ENCODE data around the gene PLA2G6.

GRCh38 chr22:38125038-38125610, 56.5 kb downstream of the PLA2G6 start:
- TF ChIP-seq, protein P1, sequence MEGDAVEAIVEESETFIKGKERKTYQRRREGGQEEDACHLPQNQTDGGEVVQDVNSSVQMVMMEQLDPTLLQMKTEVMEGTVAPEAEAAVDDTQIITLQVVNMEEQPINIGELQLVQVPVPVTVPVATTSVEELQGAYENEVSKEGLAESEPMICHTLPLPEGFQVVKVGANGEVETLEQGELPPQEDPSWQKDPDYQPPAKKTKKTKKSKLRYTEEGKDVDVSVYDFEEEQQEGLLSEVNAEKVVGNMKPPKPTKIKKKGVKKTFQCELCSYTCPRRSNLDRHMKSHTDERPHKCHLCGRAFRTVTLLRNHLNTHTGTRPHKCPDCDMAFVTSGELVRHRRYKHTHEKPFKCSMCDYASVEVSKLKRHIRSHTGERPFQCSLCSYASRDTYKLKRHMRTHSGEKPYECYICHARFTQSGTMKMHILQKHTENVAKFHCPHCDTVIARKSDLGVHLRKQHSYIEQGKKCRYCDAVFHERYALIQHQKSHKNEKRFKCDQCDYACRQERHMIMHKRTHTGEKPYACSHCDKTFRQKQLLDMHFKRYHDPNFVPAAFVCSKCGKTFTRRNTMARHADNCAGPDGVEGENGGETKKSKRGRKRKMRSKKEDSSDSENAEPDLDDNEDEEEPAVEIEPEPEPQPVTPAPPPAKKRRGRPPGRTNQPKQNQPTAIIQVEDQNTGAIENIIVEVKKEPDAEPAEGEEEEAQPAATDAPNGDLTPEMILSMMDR (conservative IDR thresholded peaks at IDR 0.05; ENCODE audit: low read depth, low read length), result no peak
- TF ChIP-seq RFX5 (IDR thresholded peaks at IDR 0.05; ENCODE audit: low read depth, low read length), result no peak
- TF ChIP-seq BHLHE40 (IDR thresholded peaks at IDR 0.05; ENCODE audit: low read depth, low read length), result no peak
- no peak for TF ChIP-seq POLR2A (IDR thresholded peaks at IDR 0.05; ENCODE audit: low read depth, low read length)
- TF ChIP-seq MAFK (IDR thresholded peaks at IDR 0.05; ENCODE audit: low read depth, low read length), result no peak
- no peak for TF ChIP-seq CEBPB (IDR thresholded peaks at IDR 0.05; ENCODE audit: low read depth, low read length)
- TF ChIP-seq ELK1 (IDR thresholded peaks at IDR 0.05; ENCODE audit: borderline replicate concordance, low read depth, low read length), result no peak
- TF ChIP-seq MAZ (IDR thresholded peaks at IDR 0.05; ENCODE audit: borderline replicate concordance, low read depth, low read length), result no peak
- TF ChIP-seq MXI1 (IDR thresholded peaks at IDR 0.05; ENCODE audit: borderline replicate concordance, low read depth, low read length), result no peak
- no peak for TF ChIP-seq RAD21 (IDR thresholded peaks at IDR 0.05; ENCODE audit: low read length)
- no peak for TF ChIP-seq USF2 (IDR thresholded peaks at IDR 0.05; ENCODE audit: low read depth, low read length)
- no peak for TF ChIP-seq SMC3 (IDR thresholded peaks at IDR 0.05; ENCODE audit: low read depth, low read length)

All from IMR-90 (cell line).